HG02588 (cell line): Measurements from ENCODE around the gene PPP1R14C.

Source experiments
- ATAC-seq: cut with Tn5 transposase; IDR thresholded peaks from one replicate; pipeline ENCODE4 v1.9.1; 2021; ENCODE audit warnings: mild to moderate bottlenecking, moderate library complexity; ENCODE audit not compliant: unreplicated experiment

Gene PPP1R14C

GRCh38 chr6:150189122-150189521 lies 46.3 kb downstream of the PPP1R14C start:
- no peak for ATAC-seq

GRCh38 chr6:150191809-150192208 lies 49.0 kb downstream of the PPP1R14C start:
- ATAC-seq: no peak

GRCh38 chr6:150194195-150194594 lies 51.4 kb downstream of the PPP1R14C start:
- ATAC-seq: no peak

GRCh38 chr6:150195996-150196417 lies 53.2 kb downstream of the PPP1R14C start:
- no peak for ATAC-seq

- no peak for ATAC-seq
Measured at GRCh38 chr6:150196942-150197745, 54.3 kb downstream of the PPP1R14C start.

GRCh38 chr6:150198532-150198931 lies 55.7 kb downstream of the PPP1R14C start:
- ATAC-seq: no peak

- ATAC-seq: no peak
Measured at GRCh38 chr6:150199241-150199640, 56.4 kb downstream of the PPP1R14C start.

GRCh38 chr6:150200428-150201100 lies 57.7 kb downstream of the PPP1R14C start:
- no peak for ATAC-seq

GRCh38 chr6:150201285-150201684 lies 58.4 kb downstream of the PPP1R14C start:
- ATAC-seq: no peak

- ATAC-seq: no peak
Measured at GRCh38 chr6:150201772-150202329, 59.0 kb downstream of the PPP1R14C start.

GRCh38 chr6:150202404-150202803 lies 59.6 kb downstream of the PPP1R14C start:
- ATAC-seq: no peak

- ATAC-seq: no peak
Measured at GRCh38 chr6:150202934-150203333, 60.1 kb downstream of the PPP1R14C start.

GRCh38 chr6:150203378-150203777 lies 60.5 kb downstream of the PPP1R14C start:
- ATAC-seq: no peak

GRCh38 chr6:150203871-150204545 lies 61.2 kb downstream of the PPP1R14C start:
- ATAC-seq: no peak

- no peak for ATAC-seq
Measured at GRCh38 chr6:150204705-150205472, 62.0 kb downstream of the PPP1R14C start.

- ATAC-seq: no peak
Measured at GRCh38 chr6:150207931-150208570, 65.2 kb downstream of the PPP1R14C start.

- ATAC-seq: no peak
Measured at GRCh38 chr6:150208611-150209352, 65.9 kb downstream of the PPP1R14C start.

GRCh38 chr6:150209415-150209814 lies 66.6 kb downstream of the PPP1R14C start:
- no peak for ATAC-seq

- no peak for ATAC-seq
Measured at GRCh38 chr6:150211700-150212511, 69.1 kb downstream of the PPP1R14C start.
